MM.1S (cell line): Measurements from ENCODE around the gene FGD2.

Experiments
- DNase-seq: peaks from one replicate; pipeline ENCODE4 v3.0.0-alpha.2; 2015
- H2AFZ ChIP-seq: fragments of 300-600 bp; sonication (generic); 2 replicates; pipeline ENCODE4 v1.6.0; 2016; ENCODE audit warnings: antibody characterized with exemption, low read length
- H3F3A ChIP-seq: fragments of 300-600 bp; sonication (generic); 2 replicates; pipeline ENCODE4 v1.6.1; 2016; ENCODE audit warnings: mild to moderate bottlenecking, antibody characterized with exemption, low read length, moderate library complexity, mixed read lengths; ENCODE audit not compliant: insufficient read depth
- H3K27ac ChIP-seq: fragments of 300-600 bp; sonication (generic); 2 replicates; pipeline ENCODE4 v1.5.1; 2016; ENCODE audit warnings: mild to moderate bottlenecking, low read length
- H3K27me3 ChIP-seq: fragments of 300-600 bp; sonication (generic); replicated peaks from 2 replicates; pipeline ENCODE4 v1.6.0; 2016; ENCODE audit warnings: low read length; ENCODE audit not compliant: insufficient read depth
- H3K36me3 ChIP-seq: fragments of 300-600 bp; sonication (generic); replicated peaks from 2 replicates; pipeline ENCODE4 v1.6.1; 2016; ENCODE audit warnings: mild to moderate bottlenecking, low read length, mixed read lengths; ENCODE audit not compliant: insufficient read depth
- H3K4me1 ChIP-seq: fragments of 300-600 bp; sonication (generic); 2 replicates; pipeline ENCODE4 v1.6.1; 2016; ENCODE audit warnings: low read length, mixed read lengths
- H3K4me2 ChIP-seq: fragments of 300-600 bp; sonication (generic); 2 replicates; pipeline ENCODE4 v1.6.0; 2016; ENCODE audit warnings: low read depth, low read length
- H3K4me3 ChIP-seq: fragments of 300-600 bp; sonication (generic); 2 replicates; pipeline ENCODE4 v1.5.1; 2016; ENCODE audit warnings: low read length, mixed read lengths
- H3K79me2 ChIP-seq: fragments of 300-600 bp; sonication (generic); 2 replicates; pipeline ENCODE4 v1.6.1; 2016; ENCODE audit warnings: mixed run types, low read length, mixed read lengths
- H3K9ac ChIP-seq: fragments of 300-600 bp; sonication (generic); 2 replicates; pipeline ENCODE4 v1.6.1; 2016; ENCODE audit warnings: low read length, mixed read lengths
- H3K9me2 ChIP-seq: fragments of 300-600 bp; sonication (generic); replicated peaks from 2 replicates; pipeline ENCODE4 v1.6.1; 2016; ENCODE audit warnings: mild to moderate bottlenecking, low read length, mixed read lengths; ENCODE audit not compliant: insufficient read depth
- H3K9me3 ChIP-seq: fragments of 300-600 bp; sonication (generic); replicated peaks from 2 replicates; pipeline ENCODE4 v1.6.1; 2016; ENCODE audit warnings: mild to moderate bottlenecking, low read length, mixed read lengths; ENCODE audit not compliant: insufficient read depth
- H4K20me1 ChIP-seq: fragments of 300-600 bp; sonication (generic); 2 replicates; pipeline ENCODE4 v1.6.1; 2016; ENCODE audit warnings: mild to moderate bottlenecking, low read length, moderate library complexity, mixed read lengths; ENCODE audit not compliant: insufficient read depth
- CTCF ChIP-seq: fragments of 300-600 bp; sonication (generic); IDR thresholded peaks from 2 replicates; pipeline ENCODE4 v1.5.1; 2016; ENCODE audit warnings: antibody characterized with exemption, low read length, mixed read lengths
- EZH2 ChIP-seq: fragments of 300-600 bp; sonication (generic); optimal IDR thresholded peaks from 2 replicates; pipeline ENCODE3; 2017; ENCODE audit warnings: low read depth, mild to moderate bottlenecking, antibody characterized with exemption, low read length, mixed read lengths
- EZH2phosphoT487 ChIP-seq: fragments of 300-600 bp; sonication (generic); IDR thresholded peaks from 2 replicates; pipeline ENCODE4 v1.6.1; 2018; ENCODE audit warnings: antibody characterized with exemption, low read length

Gene FGD2

GRCh38 chr6:37072526-37072925 lies 67.1 kb downstream of the FGD2 start:
- no peak for TF ChIP-seq EZH2phosphoT487
- TF ChIP-seq EZH2, result no peak
- TF ChIP-seq CTCF, result no peak
- no peak overlapping the region for H3K4me3 ChIP-seq
- H3K79me2 ChIP-seq, result no peaks in the 10 kb centered on the region
- peaks cover 21% of the 10 kb centered on the region for H3K4me1 ChIP-seq
- H3K9me2 ChIP-seq, result no peaks in the 10 kb centered on the region
- no peaks in the 10 kb centered on the region for H3K27me3 ChIP-seq
- 0 out of 2 replicates have a peak overlapping the region, but pooled peaks have one; percentile 42 for H2AFZ ChIP-seq
- H3K9ac ChIP-seq, result no peak overlapping the region
- H4K20me1 ChIP-seq, result no peaks in the 10 kb centered on the region
- no peaks in the 10 kb centered on the region for H3K36me3 ChIP-seq
- H3K27ac ChIP-seq, result peak overlapping the region; percentile 69; the same call in 1 of the 2 replicates
- peak overlapping the region; percentile 12; the same call in 1 of the 2 replicates for H3K4me2 ChIP-seq
- peaks cover 16% of the 10 kb centered on the region for H3F3A ChIP-seq
- no peaks in the 10 kb centered on the region for H3K9me3 ChIP-seq
- DNase-seq, result peak; percentile 20

GRCh38 chr6:37074053-37074827 lies 68.8 kb downstream of the FGD2 start:
- no peak for DNase-seq
- no peak overlapping the region for H3K4me3 ChIP-seq
- H3K9me3 ChIP-seq, result no peaks in the 10 kb centered on the region
- H4K20me1 ChIP-seq, result no peaks in the 10 kb centered on the region
- peaks cover 16% of the 10 kb centered on the region for H3F3A ChIP-seq
- no peak overlapping the region for H3K4me2 ChIP-seq
- no peak overlapping the region for H2AFZ ChIP-seq
- H3K27ac ChIP-seq, result no peak overlapping the region
- no peaks in the 10 kb centered on the region for H3K79me2 ChIP-seq
- H3K4me1 ChIP-seq, result peaks cover 21% of the 10 kb centered on the region
- H3K36me3 ChIP-seq, result no peaks in the 10 kb centered on the region
- H3K9me2 ChIP-seq, result no peaks in the 10 kb centered on the region
- H3K9ac ChIP-seq, result no peak overlapping the region
- no peaks in the 10 kb centered on the region for H3K27me3 ChIP-seq
- TF ChIP-seq CTCF (no peak), EZH2phosphoT487 (no peak), EZH2 (no peak)

GRCh38 chr6:37077191-37077904 lies 71.9 kb downstream of the FGD2 start:
- Histone ChIP-seq H3K9ac (no peak overlapping the region), H3K4me3 (no peak overlapping the region), H3K27me3 (no peaks in the 10 kb centered on the region), H2AFZ (no peak overlapping the region), H3K4me2 (no peak overlapping the region), H3K9me3 (no peaks in the 10 kb centered on the region), H3K36me3 (no peaks in the 10 kb centered on the region), H3K9me2 (no peaks in the 10 kb centered on the region), H3F3A (peaks cover 6% of the 10 kb centered on the region), H3K79me2 (no peaks in the 10 kb centered on the region), H3K4me1 (peaks cover 9% of the 10 kb centered on the region), H3K27ac (no peak overlapping the region), H4K20me1 (no peaks in the 10 kb centered on the region)
- TF ChIP-seq EZH2 (no peak), EZH2phosphoT487 (no peak), CTCF (no peak)
- no peak for DNase-seq
